Stimulated activated CD8-positive, alpha-beta memory T cell treated with anti-CD3 and anti-CD28 coated beads, Interleukin-7, amount 100 ng/mL, for 48 hours (primary cell): ENCODE measurements around the gene TCP1.
"Not testable (repeated sequence)": the region's sequence is repeated elsewhere in the genome, so short reads cannot be mapped to it uniquely, and the experiment has no call there.

ENCODE experiments used
- DNase-seq, 2 donors: peaks; one replicate each; pipeline ENCODE4 v3.0.0-alpha.2; 2020; ENCODE audit warnings: low read depth in 1 of 2; ENCODE audit errors: extremely low read depth in 1 of 2

TCP1 gene

GRCh38 chr6:159789377-159790148, at the start of gene TCP1:
TSS of gene TCP1 (minus strand) at chr6:159789602. CDS start at chr6:159789468, 134 bp downstream.
- DNase-seq: peak; percentile 98 to 100

GRCh38 chr6:159838020-159838744, 48.8 kb upstream of the TCP1 start:
- no peak for DNase-seq

- no peak for DNase-seq
Observed at GRCh38 chr6:159837511-159837910, 48.1 kb upstream of the TCP1 start.

GRCh38 chr6:159836718-159837490, 47.5 kb upstream of the TCP1 start:
- no peak for DNase-seq

- DNase-seq: no peak
Observed at GRCh38 chr6:159833997-159834603, 44.7 kb upstream of the TCP1 start.

GRCh38 chr6:159833556-159833955, 44.2 kb upstream of the TCP1 start:
- DNase-seq: no peak

GRCh38 chr6:159832946-159833345, 43.5 kb upstream of the TCP1 start:
- DNase-seq: no peak

- DNase-seq: no peak
Observed at GRCh38 chr6:159831373-159831679, 41.9 kb upstream of the TCP1 start.

GRCh38 chr6:159830501-159831372, 41.3 kb upstream of the TCP1 start:
- no peak for DNase-seq

GRCh38 chr6:159829526-159829925, 40.1 kb upstream of the TCP1 start:
- no peak for DNase-seq

- no peak for DNase-seq
Observed at GRCh38 chr6:159828074-159828473, 38.7 kb upstream of the TCP1 start.

GRCh38 chr6:159826968-159827647, 37.7 kb upstream of the TCP1 start:
- no peak for DNase-seq

- DNase-seq: no peak
Observed at GRCh38 chr6:159826004-159826403, 36.6 kb upstream of the TCP1 start.

- not testable (repeated sequence) for DNase-seq
Observed at GRCh38 chr6:159824690-159825089, 35.3 kb upstream of the TCP1 start.

GRCh38 chr6:159823953-159824352, 34.6 kb upstream of the TCP1 start:
- no peak for DNase-seq

GRCh38 chr6:159821726-159822125, 32.3 kb upstream of the TCP1 start:
- DNase-seq: no peak

- DNase-seq: no peak
Observed at GRCh38 chr6:159821122-159821521, 31.7 kb upstream of the TCP1 start.

GRCh38 chr6:159819932-159820640, 30.7 kb upstream of the TCP1 start:
- peak in 1 of 2 donors; percentile 3 for DNase-seq

- no peak for DNase-seq
Observed at GRCh38 chr6:159819098-159819497, 29.7 kb upstream of the TCP1 start.
